Mammary epithelial cell (primary cell): ENCODE results near the gene FUT9.

Experiments
- EZH2 ChIP-seq: IDR thresholded peaks from 2 replicates; pipeline ENCODE4 v1.6.1; 2012; ENCODE audit warnings: low read length, inconsistent platforms, borderline replicate concordance
- TF ChIP-seq, protein P1 (sequence below), 2 donors: IDR thresholded peaks in 1 of 2; conservative IDR thresholded peaks in 1 of 2; 2 replicates each; pipeline ENCODE4 v1.5.1; 2011 to 2012; ENCODE audit warnings: inconsistent platforms in 2 of 2, low read length in 2 of 2, mild to moderate bottlenecking in 2 of 2, control low read depth in 1 of 2, low read depth in 1 of 2; ENCODE audit not compliant: insufficient read depth in 1 of 2; ENCODE audit errors: extremely low read depth in 1 of 2

DNA sequence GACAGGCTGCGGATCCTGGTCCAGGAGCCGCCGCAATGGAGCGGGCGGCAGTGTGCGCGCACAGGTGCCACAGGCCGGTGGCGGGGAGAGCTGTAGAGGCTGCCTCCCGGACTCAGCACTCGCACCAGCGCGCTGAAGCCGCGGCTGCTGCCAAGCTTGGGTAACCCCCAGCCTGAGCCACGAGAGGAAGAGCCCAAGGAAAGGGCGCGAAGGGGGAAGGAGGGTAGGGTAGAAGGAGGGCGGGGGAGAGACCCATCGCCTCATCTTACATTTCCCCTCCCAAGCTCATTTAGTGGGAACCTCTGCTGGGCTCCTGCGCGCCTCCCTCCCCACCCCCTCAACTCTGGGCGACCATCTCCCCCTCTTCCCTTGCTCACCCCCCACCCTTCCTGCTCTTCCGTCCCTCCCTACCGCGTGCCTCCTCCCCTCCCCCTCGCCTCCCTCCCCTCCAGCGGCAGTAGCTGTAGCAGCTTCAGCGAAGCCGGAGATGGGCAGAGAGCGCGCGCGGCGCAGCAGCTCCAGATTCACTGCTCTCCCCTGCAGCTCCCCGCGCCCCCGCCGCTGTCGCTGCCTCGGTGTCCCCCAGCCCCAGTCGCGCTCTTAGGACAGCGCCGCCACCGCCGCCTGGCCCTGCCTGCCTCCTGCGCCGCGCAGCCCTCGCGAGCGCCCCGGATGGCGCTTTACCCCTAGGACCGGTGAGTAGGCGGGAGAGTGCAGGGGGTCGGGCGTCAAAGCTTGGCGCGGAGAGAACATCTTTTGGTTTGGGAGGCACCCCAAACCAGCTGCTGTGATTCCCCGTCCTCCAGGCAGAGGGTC, at the start of gene FUT9:
- TF ChIP-seq, protein P1, sequence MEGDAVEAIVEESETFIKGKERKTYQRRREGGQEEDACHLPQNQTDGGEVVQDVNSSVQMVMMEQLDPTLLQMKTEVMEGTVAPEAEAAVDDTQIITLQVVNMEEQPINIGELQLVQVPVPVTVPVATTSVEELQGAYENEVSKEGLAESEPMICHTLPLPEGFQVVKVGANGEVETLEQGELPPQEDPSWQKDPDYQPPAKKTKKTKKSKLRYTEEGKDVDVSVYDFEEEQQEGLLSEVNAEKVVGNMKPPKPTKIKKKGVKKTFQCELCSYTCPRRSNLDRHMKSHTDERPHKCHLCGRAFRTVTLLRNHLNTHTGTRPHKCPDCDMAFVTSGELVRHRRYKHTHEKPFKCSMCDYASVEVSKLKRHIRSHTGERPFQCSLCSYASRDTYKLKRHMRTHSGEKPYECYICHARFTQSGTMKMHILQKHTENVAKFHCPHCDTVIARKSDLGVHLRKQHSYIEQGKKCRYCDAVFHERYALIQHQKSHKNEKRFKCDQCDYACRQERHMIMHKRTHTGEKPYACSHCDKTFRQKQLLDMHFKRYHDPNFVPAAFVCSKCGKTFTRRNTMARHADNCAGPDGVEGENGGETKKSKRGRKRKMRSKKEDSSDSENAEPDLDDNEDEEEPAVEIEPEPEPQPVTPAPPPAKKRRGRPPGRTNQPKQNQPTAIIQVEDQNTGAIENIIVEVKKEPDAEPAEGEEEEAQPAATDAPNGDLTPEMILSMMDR (conservative IDR thresholded peaks at IDR 0.05 in 1 of 2, IDR thresholded peaks at IDR 0.05 in 1 of 2; ENCODE audit: extremely low read depth in 1 of 2, insufficient read depth in 1 of 2, low read depth in 1 of 2, low read length in 2 of 2): no peak
- peak; percentile 61 for TF ChIP-seq EZH2
